GM12864 (cell line): ENCODE measurements around the gene FBXL14.
"Not testable (repeated sequence)": the region's sequence is repeated elsewhere in the genome, so short reads cannot be mapped to it uniquely, and the experiment has no call there.

Experiments
- DNase-seq: peaks from one replicate; pipeline ENCODE4 v3.0.0-alpha.2; 2011; ENCODE audit warnings: low read depth
- H3K4me3 ChIP-seq: 2 replicates; pipeline ENCODE4 v1.5.1; 2011; ENCODE audit warnings: mild to moderate bottlenecking, low read depth, low read length, control low read depth
- CTCF ChIP-seq: IDR thresholded peaks from 2 replicates; pipeline ENCODE4 v1.5.1; 2011; ENCODE audit warnings: low read depth, mild to moderate bottlenecking, moderate library complexity, low read length, control low read depth, inconsistent platforms; ENCODE audit errors: missing control alignments

The FBXL14 gene

GRCh38 chr12:1559676-1560091 lies 34.7 kb downstream of the FBXL14 start:
- no peak for DNase-seq
- H3K4me3 ChIP-seq, result no peak overlapping the region
- no peak for TF ChIP-seq CTCF

GRCh38 chr12:1558108-1558507 lies 36.3 kb downstream of the FBXL14 start:
- not testable (repeated sequence) for H3K4me3 ChIP-seq, DNase-seq

GRCh38 chr12:1553987-1554982 lies 40.1 kb downstream of the FBXL14 start:
- H3K4me3 ChIP-seq, result peak overlapping the region; percentile 19; the same call in 1 of the 2 replicates
- no peak for TF ChIP-seq CTCF
- DNase-seq, result peak; percentile 91

GRCh38 chr12:1553536-1553935 lies 40.8 kb downstream of the FBXL14 start:
- H3K4me3 ChIP-seq, result no peak overlapping the region
- no peak for TF ChIP-seq CTCF

GRCh38 chr12:1552911-1553491 lies 41.4 kb downstream of the FBXL14 start:
- TF ChIP-seq CTCF, result no peak
- DNase-seq, result no peak
- H3K4me3 ChIP-seq, result no peak overlapping the region

More at GRCh38 chr12:1553536-1553935, 40.8 kb downstream of the FBXL14 start:
- no peak for DNase-seq

GRCh38 chr12:1552171-1552570 lies 42.2 kb downstream of the FBXL14 start:
- no peak for TF ChIP-seq CTCF
- no peak overlapping the region for H3K4me3 ChIP-seq
- no peak for DNase-seq

- DNase-seq, result no peak
- H3K4me3 ChIP-seq, result no peak overlapping the region
- TF ChIP-seq CTCF, result no peak
These were observed 42.9 kb downstream of the FBXL14 start for GRCh38 chr12:1551496-1551895.
